T-helper 2 cell (primary cell): ENCODE measurements around the gene ADK.
"Not testable (repeated sequence)": the region's sequence is repeated elsewhere in the genome, so short reads cannot be mapped to it uniquely, and the experiment has no call there.

Source experiments
- DNase-seq, 5 experiments: peaks; one replicate each; pipeline versions ENCODE4 v3.0.0 to v3.0.0-alpha.2; 2012 to 2022

ADK gene

GRCh38 chr10:74244097-74244685 lies 93.2 kb downstream of the ADK start:
- peak in 2 of 5 experiments; percentile 8 to 38 for DNase-seq

- no peak for DNase-seq
Observed at GRCh38 chr10:74244807-74245206, 93.8 kb downstream of the ADK start.

GRCh38 chr10:74246495-74246894 lies 95.5 kb downstream of the ADK start:
- DNase-seq = no peak

GRCh38 chr10:74249865-74250264 lies 98.8 kb downstream of the ADK start:
- DNase-seq = no peak

GRCh38 chr10:74255214-74255613 lies 104.2 kb downstream of the ADK start:
- DNase-seq = no peak

GRCh38 chr10:74255888-74256357 lies 104.9 kb downstream of the ADK start:
- no peak for DNase-seq

- no peak for DNase-seq
Observed at GRCh38 chr10:74262856-74263255, 111.8 kb downstream of the ADK start.

GRCh38 chr10:74263996-74264395 lies 113.0 kb downstream of the ADK start:
- no peak for DNase-seq

- no peak for DNase-seq
Observed at GRCh38 chr10:74272288-74272687, 121.3 kb downstream of the ADK start.

- DNase-seq = no peak
Observed at GRCh38 chr10:74275755-74276290, 124.8 kb downstream of the ADK start.

GRCh38 chr10:74276416-74276815 lies 125.4 kb downstream of the ADK start:
- no peak for DNase-seq

- DNase-seq = no peak
Observed at GRCh38 chr10:74282151-74282847, 131.3 kb downstream of the ADK start.

- no peak for DNase-seq
Observed at GRCh38 chr10:74282848-74283210, 131.8 kb downstream of the ADK start.

GRCh38 chr10:74289188-74289587 lies 138.2 kb downstream of the ADK start:
- no peak for DNase-seq

GRCh38 chr10:74289951-74290350 lies 138.9 kb downstream of the ADK start:
- DNase-seq = no peak

GRCh38 chr10:74290708-74291107 lies 139.7 kb downstream of the ADK start:
- no peak for DNase-seq

- no peak for DNase-seq
Observed at GRCh38 chr10:74292871-74293427, 141.9 kb downstream of the ADK start.

GRCh38 chr10:74293686-74294371 lies 142.8 kb downstream of the ADK start:
- DNase-seq = no peak

GRCh38 chr10:74297389-74298080 lies 146.5 kb downstream of the ADK start:
- DNase-seq = no peak

- DNase-seq = not testable (repeated sequence)
Observed at GRCh38 chr10:74300074-74300621, 149.1 kb downstream of the ADK start.

GRCh38 chr10:74300666-74301065 lies 149.6 kb downstream of the ADK start:
- no peak for DNase-seq

GRCh38 chr10:74305730-74306129 lies 154.7 kb downstream of the ADK start:
- DNase-seq = no peak
